Measurements from ENCODE around the gene DAAM1.

DNA sequence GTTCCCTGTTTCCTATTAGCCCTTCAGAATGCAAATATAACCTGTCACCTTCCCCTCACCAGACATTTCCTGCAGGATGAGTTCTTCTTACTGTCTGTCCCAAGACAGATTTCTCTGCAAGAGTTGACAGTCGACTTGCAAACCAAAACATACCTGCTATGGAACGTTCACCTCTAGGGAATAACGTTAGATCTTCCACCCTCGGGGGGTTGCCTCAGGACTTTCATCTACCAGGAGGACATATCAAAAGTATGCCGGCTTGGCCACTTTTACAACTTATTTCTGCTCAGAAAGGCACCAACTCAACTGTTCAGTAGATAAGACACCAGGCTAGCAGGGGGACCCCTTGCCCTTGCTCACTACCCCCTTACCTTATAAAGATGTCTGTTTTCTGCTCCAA lies 92.5 kb downstream of the DAAM1 start:
- TF ChIP-seq, protein P1, sequence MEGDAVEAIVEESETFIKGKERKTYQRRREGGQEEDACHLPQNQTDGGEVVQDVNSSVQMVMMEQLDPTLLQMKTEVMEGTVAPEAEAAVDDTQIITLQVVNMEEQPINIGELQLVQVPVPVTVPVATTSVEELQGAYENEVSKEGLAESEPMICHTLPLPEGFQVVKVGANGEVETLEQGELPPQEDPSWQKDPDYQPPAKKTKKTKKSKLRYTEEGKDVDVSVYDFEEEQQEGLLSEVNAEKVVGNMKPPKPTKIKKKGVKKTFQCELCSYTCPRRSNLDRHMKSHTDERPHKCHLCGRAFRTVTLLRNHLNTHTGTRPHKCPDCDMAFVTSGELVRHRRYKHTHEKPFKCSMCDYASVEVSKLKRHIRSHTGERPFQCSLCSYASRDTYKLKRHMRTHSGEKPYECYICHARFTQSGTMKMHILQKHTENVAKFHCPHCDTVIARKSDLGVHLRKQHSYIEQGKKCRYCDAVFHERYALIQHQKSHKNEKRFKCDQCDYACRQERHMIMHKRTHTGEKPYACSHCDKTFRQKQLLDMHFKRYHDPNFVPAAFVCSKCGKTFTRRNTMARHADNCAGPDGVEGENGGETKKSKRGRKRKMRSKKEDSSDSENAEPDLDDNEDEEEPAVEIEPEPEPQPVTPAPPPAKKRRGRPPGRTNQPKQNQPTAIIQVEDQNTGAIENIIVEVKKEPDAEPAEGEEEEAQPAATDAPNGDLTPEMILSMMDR (IDR thresholded peaks at IDR 0.05; ENCODE audit: low read depth, low read length), result no peak
- TF ChIP-seq EZH2phosphoT487 (IDR thresholded peaks at IDR 0.05; ENCODE audit: low read depth), result no peak
